Stimulated activated memory B cell treated with anti-CD40 and anti-IgM and Interleukin-4, amounts not matched to agents 10 μg/mL and 1 μg/mL and 100 μg/mL, for 72 hours (primary cell): ENCODE results near the gene VWA8.
"Not testable (repeated sequence)": the region's sequence is repeated elsewhere in the genome, so short reads cannot be mapped to it uniquely, and the experiment has no call there.

Experiments
- ATAC-seq: fragments of 150-1000 bp; cut with Tn5 transposase; 2 replicates; pipeline ENCODE4 v1.10.0; 2021
- H3K27ac Mint-ChIP-seq: one replicate; pipeline ENCODE4 v1.8.0; 2022; ENCODE audit warnings: mild to moderate bottlenecking, mixed read lengths
- H3K27me3 Mint-ChIP-seq: one replicate; pipeline ENCODE4 v1.8.0; 2022; ENCODE audit warnings: mixed read lengths
- H3K36me3 Mint-ChIP-seq: one replicate; pipeline ENCODE4 v1.8.0; 2022; ENCODE audit warnings: mixed read lengths
- H3K4me1 Mint-ChIP-seq: one replicate; pipeline ENCODE4 v1.8.0; 2022; ENCODE audit warnings: mixed read lengths
- H3K4me3 Mint-ChIP-seq: one replicate; pipeline ENCODE4 v1.8.0; 2022; ENCODE audit warnings: mild to moderate bottlenecking, moderate library complexity, mixed read lengths
- H3K9me3 Mint-ChIP-seq: one replicate; pipeline ENCODE4 v1.8.0; 2022; ENCODE audit warnings: mixed read lengths

The VWA8 gene

DNA sequence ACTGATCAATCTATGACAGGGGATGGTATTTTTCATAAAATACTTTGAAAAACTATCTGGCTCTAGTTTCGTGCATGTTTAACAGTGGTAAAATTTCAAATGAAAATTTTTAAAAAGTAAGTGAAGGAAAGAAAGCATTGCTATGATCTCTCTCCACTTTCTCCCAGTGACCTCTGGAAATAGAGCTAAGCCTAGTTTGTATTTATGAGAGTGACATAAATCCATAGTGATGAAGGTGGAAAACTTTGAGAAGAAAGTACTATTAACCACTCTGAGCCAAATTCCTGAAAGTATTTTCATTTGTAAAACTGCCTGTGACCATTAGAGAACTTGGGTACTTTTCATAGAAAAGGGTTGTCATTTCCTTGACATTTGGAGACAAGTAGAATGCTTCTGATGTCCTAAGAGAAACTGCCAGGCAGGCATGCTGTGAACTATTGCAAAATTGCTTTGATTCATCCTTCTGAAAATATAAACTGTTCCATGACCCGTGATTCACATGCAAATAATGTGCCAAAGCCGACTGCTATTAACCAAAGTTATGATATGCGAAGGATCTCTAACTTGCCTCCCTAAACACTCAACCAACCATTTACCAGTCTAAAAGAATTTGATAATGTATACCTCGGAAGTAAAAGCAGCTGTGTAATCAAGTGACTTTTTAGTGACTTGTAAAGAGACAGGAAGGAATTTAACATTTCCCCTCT, 133.2 kb downstream of the VWA8 start:
- no peaks in the 10 kb centered on the region for H3K9me3 Mint-ChIP-seq
- no peaks in the 10 kb centered on the region for H3K4me1 Mint-ChIP-seq
- H3K4me3 Mint-ChIP-seq: no peak overlapping the region
- no peak for ATAC-seq
- H3K36me3 Mint-ChIP-seq: peaks cover 73% of the 10 kb centered on the region
- no peak overlapping the region for H3K27ac Mint-ChIP-seq
- H3K27me3 Mint-ChIP-seq: no peaks in the 10 kb centered on the region

DNA sequence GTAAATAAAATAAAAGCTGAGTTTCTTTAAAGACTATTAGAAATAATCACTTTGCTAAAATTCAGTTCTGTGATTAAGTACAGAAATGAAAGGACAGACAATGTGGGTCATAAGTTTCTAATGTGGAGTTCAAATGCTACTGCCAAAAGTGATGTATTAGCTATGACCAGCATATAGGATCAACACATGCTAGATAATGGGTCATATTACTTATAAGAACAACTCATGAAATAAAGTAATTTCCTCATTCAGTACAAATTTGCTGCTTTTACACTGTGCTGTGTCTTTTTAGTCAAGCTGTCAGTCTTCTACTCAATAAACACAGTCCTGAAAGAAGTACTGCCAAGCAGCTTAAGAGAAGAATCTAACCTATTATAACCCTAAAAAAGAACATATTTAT, 135.2 kb downstream of the VWA8 start:
- Mint-ChIP-seq H3K4me3 (no peak overlapping the region), H3K36me3 (peaks cover 74% of the 10 kb centered on the region), H3K27ac (no peak overlapping the region), H3K4me1 (peaks cover 6% of the 10 kb centered on the region), H3K9me3 (no peaks in the 10 kb centered on the region), H3K27me3 (no peaks in the 10 kb centered on the region)
- ATAC-seq: no peak

DNA sequence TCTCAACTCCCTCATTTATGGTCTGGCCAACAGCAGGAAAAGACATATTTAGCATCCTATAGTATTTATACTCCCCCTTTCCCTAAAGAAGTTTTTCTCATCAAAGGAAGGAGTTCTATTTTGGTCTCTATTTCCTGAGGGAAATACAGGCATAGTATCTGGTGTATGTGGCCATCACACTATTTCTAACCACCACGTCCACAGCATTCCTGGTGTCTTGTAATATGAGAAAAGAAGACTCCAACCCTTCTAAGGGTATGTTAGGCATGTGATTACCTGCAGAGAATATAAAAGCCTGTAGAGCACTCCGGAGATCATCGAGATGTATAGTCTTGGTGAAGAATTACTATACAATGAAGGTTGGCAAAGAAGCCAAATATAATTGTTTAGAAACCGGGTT, 137.4 kb downstream of the VWA8 start:
- Mint-ChIP-seq H3K27ac (no peak overlapping the region), H3K4me1 (peaks cover 13% of the 10 kb centered on the region), H3K4me3 (no peak overlapping the region), H3K36me3 (peaks cover 81% of the 10 kb centered on the region), H3K27me3 (no peaks in the 10 kb centered on the region), H3K9me3 (no peaks in the 10 kb centered on the region)
- ATAC-seq: no peak

DNA sequence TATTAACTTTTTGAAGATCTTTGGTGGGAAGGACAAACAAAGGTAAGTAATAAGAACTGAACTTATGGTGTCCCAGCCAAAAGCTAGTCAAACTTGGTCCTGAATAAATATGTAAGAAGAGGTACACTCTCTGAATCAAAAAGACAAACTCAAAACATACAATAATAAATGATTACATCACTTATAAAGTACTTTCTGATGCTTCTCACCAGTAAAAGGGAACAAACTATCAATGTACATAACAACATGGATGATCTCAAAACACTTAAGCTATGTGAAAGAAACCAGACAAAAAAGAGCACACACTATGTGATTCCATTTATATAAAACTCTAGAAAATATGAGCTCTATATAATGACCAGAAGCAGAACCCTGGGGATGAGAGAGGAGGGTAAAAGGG, 138.3 kb downstream of the VWA8 start:
- Mint-ChIP-seq H3K27me3 (no peaks in the 10 kb centered on the region), H3K4me3 (no peak overlapping the region), H3K36me3 (peaks cover 81% of the 10 kb centered on the region), H3K4me1 (peaks cover 13% of the 10 kb centered on the region), H3K27ac (no peak overlapping the region), H3K9me3 (no peaks in the 10 kb centered on the region)
- no peak for ATAC-seq

DNA sequence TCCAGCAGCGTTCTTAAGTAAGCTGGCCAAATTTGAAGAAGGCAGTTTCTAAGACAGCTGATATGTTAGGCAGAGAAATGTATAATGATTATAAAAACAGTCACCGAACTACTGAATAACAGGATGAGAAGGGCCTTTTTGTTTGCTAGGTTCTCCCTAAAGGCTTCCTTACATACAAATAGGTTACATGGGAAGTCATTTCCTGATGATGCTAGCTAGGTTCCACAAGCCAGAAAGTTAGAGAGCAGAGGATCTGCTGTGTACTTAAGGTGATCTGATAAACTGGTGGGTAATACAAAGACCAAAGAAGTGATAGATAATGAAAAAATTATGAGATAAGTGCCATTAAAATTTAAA, 139.7 kb downstream of the VWA8 start:
- Mint-ChIP-seq H3K36me3 (peaks cover 78% of the 10 kb centered on the region), H3K27ac (no peak overlapping the region)

DNA sequence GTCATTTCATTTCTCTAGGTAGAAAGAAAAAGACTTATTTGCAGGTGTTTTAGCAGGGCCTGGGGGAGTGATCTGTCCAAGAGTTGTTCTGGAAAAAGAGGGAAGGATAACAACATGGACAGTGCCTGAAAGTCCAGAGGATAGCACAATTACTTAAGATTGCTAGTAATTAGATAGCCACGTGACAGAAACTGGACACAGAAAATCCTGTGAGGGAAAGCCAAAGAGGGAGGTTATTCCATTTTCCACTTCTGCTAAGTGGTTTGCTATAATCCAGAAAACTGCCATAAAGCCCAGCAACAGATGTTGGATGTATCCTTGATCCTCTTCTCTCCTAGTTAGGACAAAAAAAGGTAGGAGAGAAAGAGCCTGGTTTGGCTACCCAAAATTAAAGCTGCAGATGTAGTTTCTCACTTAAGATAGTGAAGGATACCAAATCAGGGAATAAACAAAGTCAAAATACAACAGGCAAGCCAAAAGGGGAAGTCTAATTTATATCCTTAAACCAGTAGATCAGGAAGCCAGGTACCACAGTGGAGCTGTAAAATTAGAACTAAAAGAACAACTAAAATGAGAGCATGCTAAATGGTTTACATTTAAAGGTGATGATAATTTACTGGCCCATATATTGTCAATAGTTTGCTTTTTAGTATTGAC, 140.2 kb downstream of the VWA8 start:
- Mint-ChIP-seq H3K4me3 (no peak overlapping the region), H3K27me3 (no peaks in the 10 kb centered on the region), H3K9me3 (no peaks in the 10 kb centered on the region), H3K4me1 (peaks cover 13% of the 10 kb centered on the region), H3K36me3 (peaks cover 80% of the 10 kb centered on the region), H3K27ac (peak overlapping the region; percentile 54)
- no peak for ATAC-seq

More for the DNA sequence above, 139.7 kb downstream of the VWA8 start:
- H3K9me3 Mint-ChIP-seq: no peaks in the 10 kb centered on the region
- peaks cover 13% of the 10 kb centered on the region for H3K4me1 Mint-ChIP-seq
- H3K4me3 Mint-ChIP-seq: no peak overlapping the region
- ATAC-seq: no peak
- H3K27me3 Mint-ChIP-seq: no peaks in the 10 kb centered on the region

DNA sequence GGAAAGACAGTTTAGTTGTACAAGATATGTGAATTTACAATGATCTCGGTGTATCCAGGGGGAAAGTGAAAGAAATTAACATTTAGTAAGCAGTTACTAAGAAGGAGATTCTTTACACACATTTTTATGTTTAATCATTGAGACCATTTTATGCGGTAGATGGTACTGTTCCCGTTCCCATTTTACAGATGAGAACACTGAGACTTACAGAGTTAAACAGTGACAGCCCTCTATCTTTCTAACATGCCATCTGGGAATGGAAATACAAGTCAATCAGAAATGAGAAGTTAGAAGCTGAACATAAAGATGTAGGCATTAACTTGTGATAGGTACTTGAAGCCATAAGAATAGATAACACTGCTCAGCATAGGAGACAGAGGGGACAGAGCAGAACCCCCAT, 144.9 kb downstream of the VWA8 start:
- Mint-ChIP-seq H3K27ac (no peak overlapping the region), H3K36me3 (peaks cover 64% of the 10 kb centered on the region), H3K27me3 (no peaks in the 10 kb centered on the region), H3K9me3 (no peaks in the 10 kb centered on the region), H3K4me3 (no peak overlapping the region), H3K4me1 (peaks cover 26% of the 10 kb centered on the region)
- no peak for ATAC-seq

DNA sequence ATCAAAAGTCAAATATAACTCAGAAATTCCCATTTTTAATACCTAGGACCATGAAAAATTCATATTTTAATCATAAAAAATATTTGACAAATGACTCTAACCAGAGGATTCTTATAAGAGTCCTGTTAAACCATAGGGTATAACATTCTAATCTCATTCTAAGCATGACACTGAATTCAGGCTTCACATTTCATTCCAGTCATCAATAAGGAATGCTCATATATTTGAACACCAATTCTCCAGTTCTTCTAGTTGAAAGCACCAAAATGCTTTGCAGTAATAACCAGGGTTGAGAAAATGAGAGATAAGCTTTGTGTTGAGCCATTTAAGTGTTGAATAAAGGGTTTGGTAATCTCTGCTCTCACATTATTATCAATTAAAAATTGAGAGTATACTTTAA, 147.5 kb downstream of the VWA8 start:
- Mint-ChIP-seq H3K27me3 (no peaks in the 10 kb centered on the region), H3K36me3 (peaks cover 51% of the 10 kb centered on the region), H3K4me3 (no peak overlapping the region), H3K4me1 (peaks cover 31% of the 10 kb centered on the region), H3K9me3 (no peaks in the 10 kb centered on the region), H3K27ac (no peak overlapping the region)
- ATAC-seq: no peak

DNA sequence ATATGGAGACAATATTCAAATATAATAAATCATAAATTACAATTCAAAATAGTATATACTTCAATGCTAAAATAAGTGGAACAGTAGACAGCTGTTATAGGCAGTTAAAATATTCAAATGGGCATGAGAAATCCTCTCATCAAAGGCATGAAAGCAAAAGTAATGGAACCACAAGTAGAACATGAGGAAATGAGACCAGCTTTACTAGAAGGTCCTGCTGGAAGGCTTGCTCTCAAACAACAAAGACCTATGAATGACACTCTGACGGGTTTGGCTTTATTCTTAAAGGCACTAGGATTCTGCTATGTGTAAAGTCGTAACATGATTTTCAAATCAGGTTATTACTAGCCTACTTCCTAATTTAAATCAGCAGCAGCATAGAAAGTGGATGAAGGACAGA, 148.1 kb downstream of the VWA8 start:
- no peak for ATAC-seq
- no peaks in the 10 kb centered on the region for H3K27me3 Mint-ChIP-seq
- H3K9me3 Mint-ChIP-seq: no peaks in the 10 kb centered on the region
- no peak overlapping the region for H3K4me3 Mint-ChIP-seq
- peaks cover 31% of the 10 kb centered on the region for H3K4me1 Mint-ChIP-seq
- peaks cover 55% of the 10 kb centered on the region for H3K36me3 Mint-ChIP-seq
- no peak overlapping the region for H3K27ac Mint-ChIP-seq

DNA sequence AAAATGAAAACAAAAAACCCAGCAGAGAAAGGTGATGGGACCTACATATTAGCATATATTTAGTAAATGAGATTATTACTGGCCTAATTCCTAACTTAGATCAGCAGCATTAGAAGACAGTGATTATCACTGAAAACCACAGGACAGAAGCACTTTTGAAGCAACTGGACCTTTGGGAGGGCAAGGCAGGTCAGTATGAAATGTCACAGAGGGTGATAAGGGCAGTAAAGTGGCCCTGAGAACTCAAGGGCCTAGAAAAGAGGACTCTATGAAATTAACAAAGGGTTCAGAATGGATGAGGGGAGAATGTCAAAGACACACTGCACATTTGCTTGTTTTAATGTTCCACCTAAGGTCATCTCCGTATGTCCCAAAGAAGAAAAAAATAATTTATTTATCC, 148.7 kb downstream of the VWA8 start:
- Mint-ChIP-seq H3K36me3 (peaks cover 56% of the 10 kb centered on the region), H3K27ac (no peak overlapping the region), H3K27me3 (no peaks in the 10 kb centered on the region), H3K4me3 (no peak overlapping the region), H3K4me1 (peaks cover 31% of the 10 kb centered on the region), H3K9me3 (no peaks in the 10 kb centered on the region)
- no peak for ATAC-seq

DNA sequence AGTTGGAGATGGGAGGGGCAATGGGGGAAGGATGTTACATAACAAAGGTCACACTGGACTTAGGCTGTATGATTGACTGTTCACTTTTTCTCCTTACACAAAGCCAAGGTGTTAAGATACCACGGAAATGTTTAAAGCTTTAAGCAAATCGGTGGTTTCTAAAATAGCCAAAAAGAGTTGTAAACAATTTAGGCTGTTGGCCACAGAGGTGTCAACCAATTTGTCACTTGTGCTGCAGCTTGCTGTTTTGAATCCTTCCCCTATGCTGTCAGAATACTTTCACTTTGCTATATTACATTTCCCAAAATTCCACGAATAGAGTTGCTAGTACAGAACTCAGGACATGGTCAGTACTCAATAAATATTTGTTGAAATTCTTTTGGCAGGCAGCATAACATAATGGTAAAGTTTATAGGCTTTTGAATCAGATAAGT, 149.3 kb downstream of the VWA8 start:
- H3K27me3 Mint-ChIP-seq: no peaks in the 10 kb centered on the region
- H3K4me1 Mint-ChIP-seq: peaks cover 31% of the 10 kb centered on the region
- no peaks in the 10 kb centered on the region for H3K9me3 Mint-ChIP-seq
- H3K27ac Mint-ChIP-seq: no peak overlapping the region
- H3K4me3 Mint-ChIP-seq: no peak overlapping the region
- H3K36me3 Mint-ChIP-seq: peaks cover 58% of the 10 kb centered on the region
- peak; percentile 65 for ATAC-seq

DNA sequence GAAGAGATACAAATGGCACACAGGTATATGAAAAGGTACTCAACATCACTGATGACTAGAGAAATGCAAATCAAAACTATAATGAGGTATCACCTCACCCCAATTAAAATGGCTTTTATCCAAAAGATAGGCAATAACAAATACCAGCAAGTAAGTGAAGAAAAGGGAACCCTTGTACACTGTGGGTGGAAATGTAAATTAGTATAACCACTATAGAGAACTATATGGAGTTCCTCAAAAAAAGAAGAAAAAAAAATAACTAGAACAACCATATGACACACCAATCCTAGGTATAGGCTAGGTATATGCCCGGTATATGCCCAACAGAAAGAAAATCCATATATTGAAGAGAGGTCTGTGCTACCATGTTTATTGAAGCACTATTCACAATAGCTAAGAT, 150.9 kb downstream of the VWA8 start:
- H3K27me3 Mint-ChIP-seq: no peaks in the 10 kb centered on the region
- peaks cover 31% of the 10 kb centered on the region for H3K4me1 Mint-ChIP-seq
- peaks cover under 1% of the 10 kb centered on the region for H3K9me3 Mint-ChIP-seq
- H3K4me3 Mint-ChIP-seq: no peak overlapping the region
- H3K27ac Mint-ChIP-seq: no peak overlapping the region
- H3K36me3 Mint-ChIP-seq: peaks cover 58% of the 10 kb centered on the region
- peak; percentile 64 for ATAC-seq

DNA sequence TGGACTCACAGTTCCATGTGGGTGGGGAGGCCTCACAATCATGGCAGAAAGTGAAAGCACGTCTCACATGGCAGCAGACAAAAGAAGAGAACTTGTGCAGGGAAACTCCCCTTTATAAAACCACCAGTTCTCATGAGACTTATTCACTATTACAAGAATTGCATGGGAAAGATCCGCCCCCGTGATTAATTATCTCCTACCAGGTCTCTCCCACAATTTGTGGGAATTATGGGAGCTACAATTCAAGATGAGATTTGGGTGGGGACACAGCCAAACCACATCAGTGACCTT, 157.5 kb downstream of the VWA8 start:
- not testable (repeated sequence) for H3K27me3 Mint-ChIP-seq, H3K4me3 Mint-ChIP-seq, H3K27ac Mint-ChIP-seq, ATAC-seq
- peaks cover 12% of the 10 kb centered on the region for H3K4me1 Mint-ChIP-seq
- H3K9me3 Mint-ChIP-seq: peaks cover 14% of the 10 kb centered on the region
- H3K36me3 Mint-ChIP-seq: peaks cover 82% of the 10 kb centered on the region

DNA sequence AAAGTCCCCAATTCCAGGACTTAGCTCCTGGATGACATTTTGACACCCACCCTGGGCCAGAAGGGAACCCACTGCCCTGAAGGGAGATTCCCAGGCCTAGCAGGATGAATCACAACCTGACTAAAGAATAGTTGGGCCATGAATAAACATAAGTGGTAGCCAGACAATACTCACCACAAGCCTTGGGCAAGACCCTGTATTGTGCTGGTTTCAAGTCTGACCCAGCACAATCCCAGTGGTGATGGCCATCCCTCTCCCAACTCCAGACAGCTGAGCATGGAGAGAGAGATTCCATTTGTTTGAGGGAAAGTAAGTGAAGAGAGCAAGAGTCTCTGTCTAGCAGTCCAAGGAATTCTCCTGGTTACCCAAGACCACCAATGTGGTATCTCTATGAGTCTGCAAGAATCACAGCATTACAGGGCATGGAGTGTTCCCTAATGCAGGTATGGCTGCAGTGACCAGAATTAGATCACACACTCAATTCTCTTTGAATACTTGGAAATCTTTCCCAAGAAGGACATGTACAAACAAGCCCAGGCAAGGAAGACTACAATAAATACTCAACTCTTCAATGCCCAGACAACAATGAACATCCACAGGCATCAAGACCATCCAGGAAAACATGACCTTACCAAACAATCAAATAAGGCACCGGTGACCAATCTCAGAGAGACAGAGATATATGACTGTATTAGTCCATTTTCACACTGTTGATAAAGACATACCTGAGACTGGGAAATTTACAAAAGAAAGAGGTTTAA, 158.0 kb downstream of the VWA8 start:
- no peak overlapping the region for H3K27ac Mint-ChIP-seq
- peaks cover 12% of the 10 kb centered on the region for H3K4me1 Mint-ChIP-seq
- H3K9me3 Mint-ChIP-seq: peaks cover 14% of the 10 kb centered on the region
- no peaks in the 10 kb centered on the region for H3K27me3 Mint-ChIP-seq
- H3K4me3 Mint-ChIP-seq: no peak overlapping the region
- ATAC-seq: no peak
- H3K36me3 Mint-ChIP-seq: peaks cover 82% of the 10 kb centered on the region

DNA sequence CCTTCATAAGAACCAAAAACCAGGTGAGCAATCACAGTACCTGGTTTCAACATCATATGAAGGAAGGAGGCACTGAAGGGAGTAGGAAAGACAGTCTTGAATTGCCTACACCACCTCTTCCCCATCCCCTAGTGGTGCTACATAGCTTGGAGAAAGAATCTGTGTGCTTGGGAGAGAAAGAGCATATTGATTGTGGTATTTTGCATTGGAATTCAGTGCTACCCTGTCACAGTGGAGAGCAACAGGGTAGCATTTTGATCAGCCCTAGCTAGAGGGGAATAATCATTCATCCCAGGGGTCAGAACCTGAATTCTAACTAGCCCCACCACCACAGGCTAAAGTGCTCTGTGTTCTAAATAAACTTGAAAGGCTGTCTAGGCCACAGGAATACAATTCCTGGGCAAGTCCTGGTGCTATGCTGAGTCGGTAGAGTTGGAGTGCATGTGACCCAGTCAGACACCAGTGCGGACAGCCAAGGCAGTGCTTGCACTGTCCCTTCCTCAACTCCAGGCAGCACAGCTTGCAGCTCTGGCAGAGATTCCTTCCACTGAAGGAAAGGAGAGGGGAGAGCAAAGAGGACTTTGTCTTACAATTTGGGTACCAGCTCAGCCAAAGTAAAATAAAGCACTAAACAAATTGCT, 158.7 kb downstream of the VWA8 start:
- H3K27me3 Mint-ChIP-seq: no peaks in the 10 kb centered on the region
- H3K4me1 Mint-ChIP-seq: peaks cover 12% of the 10 kb centered on the region
- peaks cover 82% of the 10 kb centered on the region for H3K36me3 Mint-ChIP-seq
- H3K27ac Mint-ChIP-seq: no peak overlapping the region
- no peak overlapping the region for H3K4me3 Mint-ChIP-seq
- H3K9me3 Mint-ChIP-seq: peaks cover 14% of the 10 kb centered on the region
- no peak for ATAC-seq
